Loucy (cell line): Measurements from ENCODE around the gene XCL2.

ENCODE experiments used
- CTCF ChIP-seq: fragments of 200-600 bp; sonication (generic); conservative IDR thresholded peaks from 2 replicates; pipeline ENCODE4 v1.5.1; 2014; ENCODE audit warnings: mild to moderate bottlenecking, antibody characterized with exemption, low read length
- EZH2phosphoT487 ChIP-seq: fragments of 200-600 bp; IDR thresholded peaks from 2 replicates; pipeline ENCODE4 v1.6.1; 2018; ENCODE audit warnings: antibody characterized with exemption, mild to moderate bottlenecking, moderate library complexity, borderline replicate concordance

- TF ChIP-seq CTCF (no peak), EZH2phosphoT487 (no peak)
Observed at GRCh38 chr1:168550971-168551370, 7.2 kb upstream of the XCL2 start.
